G401 (cell line): ENCODE measurements around the gene TMEM132A. TPM values are rescaled to one million over a fixed set of nuclear protein-coding genes. Genes with fewer than 3 reads are reported as not detected.
"Not testable (repeated sequence)": the region's sequence is repeated elsewhere in the genome, so short reads cannot be mapped to it uniquely, and the experiment has no call there.

Experiments used
- DNase-seq: peaks from one replicate; pipeline ENCODE4 v3.0.0-alpha.2; 2015; ENCODE audit warnings: low spot score
- in situ Hi-C: cut with HindIII; loops from 2 replicates; pipeline ENCODE4 v1.10.0; 2016; ENCODE audit warnings: low sequenced_read_pairs, mixed read lengths
- total RNA-seq: library from RNA; depleted of rRNA; stranded (reverse); fragments of >200 nt; shearing (Covaris generic); gene quantifications from 2 replicates; pipeline ENCODE4 v1.2.3, GENCODE V29; 2014

Gene TMEM132A
- total RNA-seq, 1 experiment from 2014 or later, result 51.7 TPM

DNA sequence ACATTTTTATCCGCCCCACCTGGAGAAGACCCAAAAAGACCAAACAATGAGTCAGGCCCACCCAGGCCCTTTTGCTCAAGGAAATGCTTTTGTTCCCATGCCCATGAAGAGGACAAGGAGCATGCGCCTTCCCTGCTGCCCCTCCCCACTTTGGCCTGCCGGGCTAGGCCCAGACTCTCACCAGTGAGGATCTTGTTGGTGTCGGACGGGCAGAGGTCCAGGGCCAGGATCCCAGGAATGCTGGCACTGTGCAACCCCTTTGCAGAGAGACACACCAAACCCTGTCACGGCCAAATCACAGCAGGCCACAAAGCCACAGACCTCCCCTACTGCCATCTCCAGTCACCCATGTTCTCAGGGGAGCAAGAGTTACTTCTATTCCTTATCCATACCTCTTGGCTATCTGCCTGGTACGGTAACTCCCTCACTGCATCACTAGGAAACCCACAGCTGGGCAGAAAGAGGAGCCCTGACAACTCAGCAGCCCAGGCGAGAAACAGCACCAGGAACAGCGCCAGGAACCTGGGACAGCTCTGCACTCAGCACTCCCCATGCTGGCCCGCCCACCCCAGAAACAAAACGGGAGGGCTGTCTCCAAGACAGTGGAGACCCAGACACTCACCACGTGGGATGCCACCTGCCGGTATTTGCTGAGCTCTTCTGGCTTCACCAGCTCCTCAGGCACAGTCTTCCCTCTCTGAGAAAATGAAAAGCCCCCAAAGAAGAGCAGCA is 23.4 kb upstream of the TMEM132A start:
- in situ Hi-C loops, result no loop called here
- no peak for DNase-seq

DNA sequence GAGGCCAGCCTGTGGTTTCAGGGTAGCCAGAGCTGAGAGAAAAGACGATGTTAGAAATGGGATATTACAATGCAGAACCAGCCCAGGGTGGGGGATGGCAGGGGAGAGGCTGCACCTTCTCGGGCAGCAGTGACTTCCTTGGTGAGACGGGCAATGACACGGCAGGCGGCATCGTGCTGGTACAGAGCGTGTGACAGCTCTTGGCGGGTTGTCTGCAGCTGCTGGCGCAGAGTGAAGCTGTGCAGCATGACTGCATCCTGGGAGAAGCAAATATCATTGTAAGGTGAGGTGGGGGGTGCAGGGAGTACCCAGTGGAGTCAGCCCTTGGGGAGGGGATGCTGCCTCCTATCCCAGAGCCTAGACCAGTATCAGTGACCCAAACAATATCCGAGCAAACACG is 21.6 kb upstream of the TMEM132A start:
- in situ Hi-C loops, result no loop called here
- DNase-seq, result no peak

DNA sequence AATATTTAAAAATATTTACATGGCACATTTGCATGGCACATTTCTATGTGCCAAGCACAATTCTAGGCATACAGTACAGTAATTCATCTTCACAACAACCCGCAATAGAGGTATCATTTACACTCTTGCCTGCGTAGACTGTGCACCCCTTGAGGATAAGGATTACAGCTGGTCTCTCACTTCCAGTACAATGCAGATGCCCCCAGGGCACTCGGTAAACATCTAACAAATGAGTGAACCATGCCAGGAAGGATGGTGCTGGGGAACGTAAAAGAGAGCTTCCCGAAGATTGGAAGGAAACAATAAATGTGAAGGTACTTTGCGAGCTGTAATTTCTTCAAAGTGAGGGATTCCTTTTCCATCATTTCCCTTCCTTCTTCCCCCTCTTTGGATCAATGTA is 19.2 kb upstream of the TMEM132A start:
- in situ Hi-C loops, result no loop called here
- DNase-seq, result no peak

DNA sequence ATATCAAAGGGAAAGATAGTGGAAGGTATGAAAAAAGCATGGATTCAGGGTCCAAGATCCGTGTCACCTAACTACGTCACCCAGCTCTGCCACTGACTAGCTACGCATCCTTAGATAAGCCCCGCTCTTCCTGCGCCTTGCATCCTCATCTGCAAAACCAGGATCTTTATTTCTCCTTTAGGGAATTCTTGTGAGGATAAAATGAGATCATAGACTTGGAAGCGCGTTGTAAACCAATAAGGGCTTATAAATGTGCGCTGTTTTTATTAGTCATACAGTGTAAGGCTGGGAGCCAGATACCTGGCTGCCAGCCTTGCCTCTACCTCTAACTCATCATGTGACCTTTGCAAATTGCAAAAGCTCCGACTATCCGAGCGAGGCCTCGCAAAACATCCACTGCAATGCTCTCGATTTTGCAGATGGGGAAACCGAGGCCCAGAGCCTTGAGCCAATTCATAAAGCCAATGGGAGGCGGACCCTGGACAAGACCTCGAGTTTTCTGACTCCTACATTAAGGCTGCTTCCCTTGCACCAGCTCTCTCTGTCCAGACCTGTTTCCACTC is 18.6 kb upstream of the TMEM132A start:
- peak; percentile 46 for DNase-seq
- in situ Hi-C loops, result no loop called here

DNA sequence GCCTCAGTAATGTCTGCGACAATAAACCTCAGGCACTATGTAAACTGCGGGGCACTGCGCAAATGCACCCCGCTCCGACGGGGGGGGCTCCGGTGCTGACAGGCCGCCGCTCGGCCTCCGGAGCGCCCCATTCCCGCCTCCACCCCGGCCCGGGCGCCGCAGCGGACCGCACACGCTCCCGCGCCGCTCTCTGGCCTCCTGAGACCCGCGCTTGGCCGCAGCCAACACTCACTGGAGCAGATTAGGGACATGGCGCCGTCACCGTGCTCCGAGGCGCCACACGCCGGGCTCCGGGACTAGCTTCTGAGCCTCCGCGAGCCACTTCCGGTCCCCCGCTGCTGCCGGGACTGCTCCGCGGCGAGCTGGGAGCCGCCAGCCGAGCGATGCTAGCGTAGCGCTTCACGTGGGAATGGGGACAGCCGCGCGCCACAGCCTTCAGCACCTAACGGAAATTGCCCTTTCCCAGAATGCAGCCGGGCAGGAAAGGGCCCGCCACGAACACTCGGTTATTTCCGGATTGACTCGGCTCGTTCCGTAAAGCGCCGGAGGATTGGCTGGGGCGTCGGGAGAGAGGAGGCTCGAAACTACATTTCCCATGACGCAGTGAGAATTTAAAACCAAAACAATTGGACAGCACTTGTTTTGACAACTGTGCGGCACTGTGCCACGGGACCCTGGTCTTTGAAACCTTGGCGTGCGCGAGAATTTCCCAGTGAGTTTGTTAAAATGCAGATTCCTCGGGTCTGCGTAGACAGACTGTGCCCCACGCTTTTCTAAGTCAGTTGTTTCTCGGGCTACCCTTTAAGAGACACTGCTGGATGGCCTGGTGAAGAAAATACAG is 17.9 kb upstream of the TMEM132A start, which contains the start of gene PRPF19:
PRPF19 (minus strand) TSS at position 454 of the 841 bp plus-strand sequence; CDS start at position 251, 203 bp downstream.
- DNase-seq, result peak; percentile 97
- in situ Hi-C loops, result no loop called here

DNA sequence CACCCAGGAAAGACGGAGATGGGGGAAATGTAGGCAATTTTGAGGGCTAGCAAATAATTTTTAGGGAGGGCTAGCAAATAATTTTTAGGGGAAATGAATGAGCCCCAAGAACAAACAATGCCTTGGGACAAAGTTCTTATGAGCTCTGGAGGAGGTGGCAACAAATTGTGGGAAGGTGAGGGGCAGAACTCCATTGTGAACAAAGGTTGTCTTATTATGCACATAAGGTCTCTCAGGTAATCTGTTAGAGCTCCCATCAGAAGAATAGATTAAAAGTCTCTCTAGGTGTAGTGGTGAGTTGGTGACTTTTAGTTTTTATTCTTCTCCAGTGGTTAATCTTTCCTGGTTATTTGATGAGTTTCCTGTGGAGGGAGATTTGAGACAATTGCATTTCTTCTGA is 15.5 kb upstream of the TMEM132A start:
- in situ Hi-C loops, result no loop called here
- no peak for DNase-seq

DNA sequence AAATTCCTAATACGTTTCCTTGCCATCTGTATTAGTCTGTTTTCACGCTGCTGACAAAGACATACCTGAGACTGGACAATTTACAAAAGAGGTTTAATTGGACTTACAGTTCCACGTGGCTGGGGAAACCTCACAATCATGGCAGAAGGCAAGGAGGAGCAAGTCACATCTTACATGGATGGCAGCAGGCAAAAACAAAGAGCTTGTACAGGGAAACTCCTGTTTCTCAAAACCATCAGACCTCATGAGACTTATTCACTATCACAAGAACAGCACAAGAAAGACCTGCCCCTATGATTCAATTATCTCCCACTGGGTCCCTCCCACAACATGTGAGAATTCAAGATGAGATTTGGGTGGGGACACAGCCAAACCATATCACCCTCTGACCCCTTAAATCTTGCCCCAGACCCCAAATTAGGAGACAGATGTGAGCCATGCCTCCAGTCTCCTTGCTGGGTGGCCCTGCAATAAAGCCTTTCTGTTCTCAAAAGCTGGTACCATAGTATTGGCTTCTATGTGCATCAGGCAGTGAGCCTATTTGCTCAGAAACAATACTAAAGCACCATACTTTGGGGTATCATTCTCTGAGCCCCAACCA is 14.5 kb upstream of the TMEM132A start:
- in situ Hi-C loops, result not testable (repeated sequence)

DNA sequence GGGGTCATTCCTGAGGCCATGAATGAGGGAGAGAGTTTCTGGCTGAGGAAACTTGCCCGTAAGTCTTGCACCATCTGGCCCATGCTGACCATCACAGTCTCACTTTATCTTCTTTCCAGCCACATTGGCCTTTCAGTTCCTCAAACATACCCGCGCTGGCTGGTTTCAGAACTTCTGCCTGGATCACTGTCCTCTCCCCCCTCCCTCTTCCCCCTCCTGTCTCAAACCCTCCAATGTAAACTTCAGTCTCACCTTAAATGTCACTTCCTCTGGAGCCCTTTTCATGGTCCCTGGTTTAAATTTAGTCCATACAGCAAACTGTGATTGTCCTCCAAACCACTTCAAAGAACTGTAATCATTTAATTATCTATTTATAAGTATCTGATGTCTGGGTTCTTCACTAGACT is 14.0 kb upstream of the TMEM132A start:
- DNase-seq, result no peak
- in situ Hi-C loops, result no loop called here

More for the DNA sequence above, 14.5 kb upstream of the TMEM132A start:
- DNase-seq, result not testable (repeated sequence)

DNA sequence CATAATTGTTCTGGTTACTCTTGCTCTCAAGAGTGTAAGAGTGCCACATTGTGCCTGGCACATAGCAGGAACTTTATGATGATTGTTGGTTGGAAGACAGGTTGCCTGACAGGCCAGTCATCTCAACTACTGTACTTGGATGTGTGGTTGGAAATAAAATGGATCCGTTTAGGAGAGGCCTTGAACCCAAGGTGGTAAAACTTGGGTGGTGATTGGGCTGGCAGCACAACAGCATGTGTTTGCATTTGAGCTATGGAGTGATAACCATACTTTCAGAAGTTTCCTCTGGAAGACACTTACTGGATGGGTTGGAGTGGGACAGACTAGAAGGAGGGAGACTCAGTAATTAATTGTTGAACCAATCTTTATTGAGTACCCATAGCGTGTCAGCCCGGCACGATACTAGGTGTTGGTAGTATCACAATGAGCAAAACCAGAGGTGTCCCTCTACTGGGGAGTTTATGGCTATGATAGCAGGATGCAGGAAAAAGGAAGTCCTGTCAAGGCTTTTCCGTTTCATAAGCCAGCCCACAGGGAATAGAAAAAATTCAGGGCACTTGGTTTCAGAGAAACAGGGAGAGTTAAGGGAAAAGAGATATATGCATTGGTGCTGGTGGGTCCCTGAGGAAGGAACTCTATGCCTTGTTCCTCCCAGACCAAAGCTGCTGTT is 13.4 kb upstream of the TMEM132A start:
- DNase-seq, result no peak
- in situ Hi-C loops, result no loop called here

DNA sequence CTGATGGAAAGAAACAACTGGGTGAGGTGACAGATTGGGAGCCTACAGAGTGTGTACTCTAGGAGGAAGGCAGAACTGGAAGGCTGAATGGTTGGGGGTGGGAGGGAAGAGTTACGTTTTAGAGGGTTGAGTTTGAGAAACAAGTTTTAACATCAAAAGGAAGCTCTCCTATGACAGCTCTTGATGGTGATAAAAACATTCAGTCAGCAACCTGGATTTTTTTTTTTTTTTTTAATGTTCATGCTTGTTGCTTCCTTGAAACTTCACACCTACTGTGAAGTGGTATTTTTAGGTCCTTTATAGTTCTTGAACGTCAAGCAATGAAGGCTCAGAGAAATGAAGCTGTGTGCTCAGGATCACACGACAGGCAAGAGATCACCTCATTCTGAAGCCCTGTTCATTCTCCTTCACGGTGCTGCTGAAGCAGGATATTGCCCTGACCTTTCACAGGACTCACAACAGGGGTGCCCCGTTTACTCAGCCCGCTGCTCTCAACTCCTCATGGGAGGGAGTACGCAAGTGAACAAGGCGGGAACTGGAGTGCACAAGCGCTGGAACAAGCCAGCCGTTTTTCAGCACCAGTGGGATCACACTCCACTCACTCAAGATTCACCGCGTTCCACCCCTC is 11.9 kb upstream of the TMEM132A start:
- peak; percentile 67 for DNase-seq
- in situ Hi-C loops, result no loop called here

DNA sequence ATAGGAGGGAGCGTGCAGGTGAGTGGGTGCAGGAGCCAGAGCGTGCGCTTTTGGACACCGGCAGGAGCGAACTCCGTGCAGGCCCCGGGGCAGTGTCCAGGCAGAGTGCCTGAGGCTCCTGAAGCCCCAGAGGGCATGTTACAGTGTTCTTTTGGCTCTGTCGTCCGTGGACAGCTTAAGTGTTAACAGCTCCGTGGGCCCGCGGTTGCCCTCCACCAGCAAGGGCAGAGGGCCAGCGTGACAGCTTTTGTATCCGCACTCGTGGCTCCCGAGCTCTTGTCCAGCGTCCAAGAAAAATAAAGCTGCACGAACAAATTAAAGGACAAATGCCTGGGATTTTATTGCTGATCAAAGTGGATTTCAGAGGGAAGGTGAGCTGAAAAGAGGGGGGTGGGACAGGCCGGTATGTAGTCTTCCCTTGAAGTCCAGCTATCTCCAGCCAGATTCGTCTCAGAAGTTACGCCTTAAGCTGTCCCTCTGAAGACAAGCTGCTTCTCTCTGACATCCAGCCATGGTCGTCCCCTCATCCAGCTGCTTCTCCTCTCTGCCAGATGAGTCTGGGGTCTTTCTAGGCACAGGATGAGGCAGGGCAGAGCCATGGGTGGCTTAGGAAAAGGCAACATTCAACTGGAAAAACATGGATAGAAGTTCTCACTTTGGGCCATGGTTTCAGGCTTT is 11.3 kb upstream of the TMEM132A start:
- in situ Hi-C loops, result no loop called here
- DNase-seq, result peak; percentile 59

DNA sequence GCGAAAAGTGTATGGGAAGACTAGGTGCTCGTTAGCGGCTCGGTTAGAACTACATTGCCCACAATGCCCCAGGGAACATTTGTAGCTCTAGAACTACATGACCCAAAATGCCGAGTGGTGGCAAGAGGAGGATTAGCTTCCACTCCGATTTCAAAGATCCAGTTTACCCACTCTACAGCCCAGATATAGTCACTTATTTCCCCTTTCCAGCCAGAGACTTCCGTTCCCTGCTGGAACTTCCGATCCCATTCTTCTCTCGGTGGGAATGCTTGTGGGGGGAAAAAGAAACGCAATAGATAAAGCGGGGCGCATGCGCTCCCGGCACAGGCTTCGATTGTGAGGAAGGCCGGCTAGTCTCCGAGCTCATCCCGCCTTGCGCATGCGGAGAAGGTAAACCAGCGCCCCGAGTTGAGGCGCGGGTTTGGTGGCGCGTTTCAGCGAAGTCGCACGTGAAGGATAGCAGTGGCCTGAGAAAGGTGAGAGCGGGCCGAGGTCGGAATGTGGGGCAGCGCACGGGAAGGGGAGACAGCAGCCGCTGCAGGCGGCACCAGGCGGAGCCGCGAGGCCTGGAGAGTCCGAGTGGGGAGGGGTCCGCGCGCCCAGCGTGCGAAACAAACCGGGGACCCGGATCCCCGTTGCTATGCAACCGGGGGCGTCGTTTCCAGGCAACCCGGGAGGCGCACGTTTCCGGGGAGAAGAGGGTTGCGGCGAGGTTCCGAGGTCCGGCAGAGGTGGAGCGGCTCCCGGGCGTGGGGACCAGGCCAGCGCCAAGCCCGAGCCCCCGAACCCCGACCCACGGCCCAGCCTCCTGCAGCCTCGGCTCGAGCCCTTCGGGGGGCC is 10.2 kb upstream of the TMEM132A start, which contains the start of gene TMEM109:
TMEM109 (plus strand) TSS at position 366 of the 840 bp plus-strand sequence. CDS start 5,536 bp downstream, outside the sequence.
- in situ Hi-C loops, result no loop called here
- DNase-seq, result peak; percentile 95

DNA sequence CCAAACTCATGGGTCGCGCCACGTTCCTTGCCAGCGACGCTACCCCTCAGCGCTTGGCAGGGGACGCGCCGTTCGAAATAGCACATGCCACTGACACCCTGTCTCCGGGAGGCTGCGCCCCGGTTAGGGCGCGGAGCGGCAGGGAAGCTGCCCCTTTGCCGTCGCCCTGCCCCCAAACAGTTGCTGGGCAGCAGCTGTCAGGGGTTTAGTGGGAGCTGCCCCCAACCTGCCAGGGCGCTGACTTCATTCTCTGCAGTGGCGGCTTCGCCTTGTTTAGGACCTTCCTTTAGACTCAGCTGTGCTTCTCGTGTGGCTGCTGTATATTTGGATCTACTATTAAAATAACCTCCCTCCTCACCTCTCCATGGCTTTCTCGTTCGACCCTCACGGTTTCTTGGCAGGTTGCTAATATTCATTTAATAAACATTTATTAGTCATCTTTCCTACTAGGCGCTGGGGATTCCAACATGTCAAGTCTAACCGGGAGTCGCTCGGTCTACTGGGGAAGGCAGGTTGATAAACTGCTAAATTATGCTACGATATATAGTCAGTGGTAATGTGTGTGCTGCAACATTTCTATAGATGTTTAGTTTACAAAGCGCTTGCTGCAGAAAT is 9.5 kb upstream of the TMEM132A start:
- peak; percentile 50 for DNase-seq
- in situ Hi-C loops, result no loop called here

DNA sequence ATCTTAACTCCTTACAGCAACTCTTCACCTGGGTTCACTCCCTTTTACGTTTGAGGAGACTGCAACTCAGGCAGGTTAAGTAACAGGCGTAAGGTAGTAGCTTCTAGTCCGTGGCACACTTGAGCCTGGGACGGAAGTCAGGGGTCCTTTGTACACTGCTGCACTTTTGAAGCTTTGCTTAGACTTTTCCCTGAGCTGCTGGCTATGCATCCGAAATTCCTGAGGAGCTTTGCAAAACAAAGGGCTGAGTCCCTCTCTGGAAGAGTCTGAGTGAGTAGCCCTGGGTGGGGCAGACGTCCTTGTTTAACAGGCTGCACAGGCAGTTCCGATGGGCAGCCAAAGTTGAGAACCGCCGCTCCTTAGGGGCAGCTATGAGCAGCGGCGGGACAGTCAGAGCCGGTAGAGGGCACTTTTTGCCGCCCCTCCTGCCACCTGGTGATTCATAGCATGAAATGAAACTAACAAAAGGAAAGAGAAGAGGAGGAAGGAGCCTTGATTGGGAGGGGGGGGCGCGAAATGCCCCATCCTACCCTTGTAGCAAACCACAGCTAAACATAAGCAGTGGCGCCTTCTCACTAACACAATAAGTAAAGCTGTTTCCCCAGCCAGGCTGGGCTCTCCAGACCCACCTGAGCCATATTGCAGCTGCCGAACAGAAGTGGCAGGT is 8.9 kb upstream of the TMEM132A start:
- in situ Hi-C loops, result no loop called here
- peak; percentile 63 for DNase-seq

DNA sequence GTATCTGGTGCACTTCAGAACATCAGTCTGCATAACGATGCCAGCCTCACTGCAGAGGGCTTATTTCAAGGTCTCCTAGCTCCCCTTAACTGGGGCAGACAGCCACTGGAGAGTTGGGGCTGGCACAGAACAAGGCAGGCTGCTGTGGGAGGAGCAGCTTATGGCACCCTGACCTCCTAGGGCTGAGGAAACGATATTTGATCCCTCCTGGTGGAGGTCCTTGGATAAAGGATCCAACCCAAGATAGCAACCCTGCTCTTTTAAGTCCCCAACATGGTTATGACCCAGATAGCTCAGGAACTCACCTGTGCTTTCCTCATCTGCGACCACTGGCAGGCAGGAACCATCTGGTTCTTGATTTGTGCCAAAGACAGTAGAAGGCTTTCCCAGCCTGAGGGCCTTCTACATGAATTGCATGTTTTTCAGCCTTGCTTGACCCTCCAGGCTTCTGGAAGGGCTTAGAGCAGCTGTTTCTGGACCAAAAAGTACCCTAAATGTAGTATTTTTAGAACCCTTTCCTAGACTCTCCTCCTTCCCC is 7.5 kb upstream of the TMEM132A start:
- DNase-seq, result peak; percentile 90
- in situ Hi-C loops, result no loop called here

DNA sequence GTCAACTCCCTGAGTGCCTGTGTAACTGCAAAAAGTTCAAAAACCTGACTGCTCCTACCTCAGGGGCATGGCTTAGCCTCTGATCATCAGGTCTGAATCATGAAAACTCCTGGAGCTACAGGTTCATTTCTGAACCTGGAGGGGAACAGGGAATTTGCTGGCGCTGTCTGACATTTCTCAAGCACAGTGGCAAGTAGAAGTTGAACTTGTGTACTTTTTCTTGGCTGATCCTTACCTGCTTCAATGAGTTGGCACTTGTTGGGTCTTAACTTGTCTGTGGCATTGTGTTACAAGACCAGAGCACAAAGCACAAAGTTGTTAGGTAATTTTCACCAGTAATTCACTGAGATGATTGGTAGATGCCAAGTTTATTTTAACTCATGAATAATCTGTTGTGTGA is 7.0 kb upstream of the TMEM132A start:
- DNase-seq, result no peak
- in situ Hi-C loops, result no loop called here
